Measurements from ENCODE around the gene PIGS.
"Not testable (repeated sequence)": the region's sequence is repeated elsewhere in the genome, so short reads cannot be mapped to it uniquely, and the experiment has no call there.

Gene PIGS

GRCh38 chr17:28528327-28529012 is 42.9 kb downstream of the PIGS start:
- no peak for DNase-seq

DNA sequence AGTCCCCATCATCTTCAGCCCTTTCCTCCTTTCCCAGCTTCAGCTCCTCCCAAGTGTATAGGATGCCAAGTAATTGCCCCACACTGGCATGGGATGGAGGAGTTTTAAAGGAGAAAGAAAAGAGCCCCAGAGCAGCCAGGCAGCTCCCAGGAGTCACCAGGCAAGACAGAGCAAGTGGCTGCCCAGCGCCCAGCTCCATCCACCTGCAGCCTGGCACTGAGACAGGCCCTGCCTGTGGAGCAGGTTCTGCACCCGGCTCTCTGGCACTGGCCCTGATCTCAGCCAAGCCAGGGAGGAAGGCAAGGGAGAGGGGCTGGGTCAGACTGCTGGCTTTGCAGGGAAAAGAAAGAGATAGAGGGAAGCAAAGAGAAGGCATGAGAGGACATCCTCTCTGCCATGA is 43.5 kb downstream of the PIGS start:
- no peak for DNase-seq

DNA sequence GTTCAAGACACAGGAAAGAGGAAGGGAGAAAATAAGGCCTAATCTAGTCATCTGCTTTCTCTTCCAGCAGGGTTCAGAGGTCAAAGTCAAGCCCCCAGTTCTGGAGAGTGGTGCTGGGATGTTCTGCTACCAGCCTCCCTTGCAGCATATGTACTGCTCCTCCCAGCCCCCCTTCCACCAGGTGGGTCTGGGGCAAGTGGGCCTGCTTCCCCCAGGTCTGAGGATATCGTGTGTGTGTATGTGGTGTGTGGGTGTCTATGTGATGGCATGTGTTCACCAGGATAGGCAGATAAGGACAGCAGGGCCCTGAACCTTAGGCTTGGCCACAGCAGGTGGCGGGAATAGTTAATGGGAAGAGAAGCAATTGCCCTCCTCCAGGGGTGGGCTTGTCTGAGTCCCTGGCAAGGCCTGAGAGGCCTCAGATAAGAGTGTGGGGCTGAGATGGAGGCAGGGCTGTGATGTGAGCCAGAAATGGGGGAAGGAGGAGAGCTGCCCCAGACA is 44.1 kb downstream of the PIGS start:
- DNase-seq: no peak

GRCh38 chr17:28526381-28526780 is 44.9 kb downstream of the PIGS start:
- DNase-seq: no peak

DNA sequence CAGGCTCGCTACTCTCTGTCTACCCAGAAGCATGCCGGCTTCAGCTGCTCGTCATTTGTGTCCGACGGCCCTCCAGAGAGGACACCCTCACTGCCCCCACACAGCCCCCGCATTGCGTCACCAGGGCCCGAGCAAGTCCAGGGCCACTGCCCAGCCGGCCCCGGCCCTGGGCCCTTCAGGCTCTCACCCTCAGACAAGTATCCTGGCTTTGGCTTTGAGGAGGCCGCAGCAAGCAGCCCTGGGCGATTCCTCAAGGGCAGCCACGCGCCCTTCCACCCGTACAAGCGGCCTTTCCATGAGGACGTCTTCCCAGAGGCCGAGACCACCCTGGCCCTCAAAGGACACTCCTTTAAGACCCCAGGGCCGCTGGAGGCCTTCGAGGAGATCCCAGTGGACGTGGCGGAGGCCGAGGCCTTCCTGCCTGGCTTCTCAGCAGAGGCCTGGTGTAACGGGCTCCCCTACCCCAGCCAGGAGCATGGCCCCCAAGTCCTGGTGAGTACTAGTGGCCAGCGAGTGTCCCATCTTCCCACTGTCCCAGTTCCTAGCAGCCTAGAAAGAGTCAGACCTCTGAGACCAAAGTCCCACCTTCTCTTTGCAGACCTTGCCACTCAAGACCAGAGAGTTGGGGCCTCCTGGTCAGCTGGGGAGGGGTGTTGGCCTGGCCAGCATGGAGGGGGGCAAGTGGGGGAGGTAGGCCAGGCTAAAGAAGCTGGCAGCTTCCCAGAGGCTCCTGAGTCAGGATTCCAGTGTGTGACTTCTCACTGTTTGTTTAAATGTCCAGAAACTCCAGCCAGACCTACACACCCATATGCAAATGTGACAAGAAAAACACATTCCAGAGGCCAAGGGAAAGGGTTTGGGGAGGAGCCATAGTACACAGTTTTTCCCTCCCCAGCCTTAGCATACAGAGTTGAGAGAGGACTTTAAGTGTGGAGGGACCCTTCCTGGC is 46.6 kb downstream of the PIGS start:
- DNase-seq: no peak

- no peak for DNase-seq
Measured at GRCh38 chr17:28523876-28524275, 47.4 kb downstream of the PIGS start.

DNA sequence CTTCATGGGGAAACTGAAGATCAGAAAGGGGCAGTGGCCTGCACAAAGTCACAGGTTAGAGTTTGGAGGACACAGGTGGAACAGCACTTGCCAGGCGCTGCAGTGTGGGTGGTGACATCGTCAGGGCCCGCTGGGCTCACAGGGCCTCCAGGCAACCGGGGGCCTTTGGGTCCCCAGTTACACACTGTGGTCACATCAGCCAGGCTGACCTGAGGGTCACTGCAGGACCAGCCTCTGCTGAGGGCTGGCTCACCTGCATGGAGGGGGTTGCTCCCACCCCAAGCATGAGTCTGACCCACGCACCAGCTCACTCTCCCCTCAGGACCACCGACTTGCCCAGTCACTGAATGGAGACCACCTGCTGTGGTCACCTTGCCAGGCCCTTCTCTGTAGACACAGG is 48.1 kb downstream of the PIGS start:
- DNase-seq: no peak

GRCh38 chr17:28522281-28522680 is 49.0 kb downstream of the PIGS start:
- not testable (repeated sequence) for DNase-seq

GRCh38 chr17:28521311-28522085 is 49.8 kb downstream of the PIGS start:
- DNase-seq: no peak

GRCh38 chr17:28520687-28521086 is 50.6 kb downstream of the PIGS start:
- no peak for DNase-seq

DNA sequence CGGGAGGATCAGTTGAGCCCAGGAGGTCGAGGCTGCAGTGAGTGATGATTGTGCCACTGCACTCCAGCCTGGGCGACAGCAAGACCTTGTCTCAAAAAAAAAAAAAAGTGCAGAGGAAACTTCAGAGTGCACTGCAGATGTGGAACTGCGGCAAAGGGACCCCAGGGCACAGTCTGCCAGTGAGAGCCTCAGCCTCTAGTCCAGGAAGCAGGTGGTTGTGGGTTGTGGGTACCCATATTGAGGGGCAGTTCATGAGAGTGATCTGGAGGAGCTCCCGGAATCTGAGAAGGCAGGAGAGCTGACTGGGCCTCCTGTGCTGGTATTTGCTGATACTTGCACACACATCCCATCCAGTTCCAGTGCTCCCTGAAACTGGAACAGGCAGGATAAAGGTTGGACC is 52.1 kb downstream of the PIGS start:
- no peak for DNase-seq

GRCh38 chr17:28518578-28518977 is 52.7 kb downstream of the PIGS start:
- no peak for DNase-seq

DNA sequence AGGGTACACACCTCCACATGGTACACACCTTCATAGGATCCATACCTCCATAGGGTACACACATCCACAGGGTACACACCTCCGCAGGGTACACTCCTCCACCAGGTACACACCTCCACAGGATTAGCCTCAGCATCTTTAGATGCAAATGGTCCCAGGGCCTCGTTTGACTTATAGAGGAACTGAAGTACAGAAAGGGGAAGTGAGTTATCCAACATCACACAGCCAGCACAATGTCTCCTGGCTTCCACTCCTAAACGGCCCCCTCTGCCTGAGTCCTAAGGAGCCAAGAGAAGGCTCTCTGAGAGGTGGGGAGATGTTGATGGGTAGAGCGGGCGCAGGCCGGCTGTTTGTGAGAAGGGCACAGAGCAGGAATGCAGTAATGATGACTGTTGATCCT is 53.2 kb downstream of the PIGS start:
- no peak for DNase-seq

GRCh38 chr17:28515518-28515917 is 55.8 kb downstream of the PIGS start:
- no peak for DNase-seq

DNA sequence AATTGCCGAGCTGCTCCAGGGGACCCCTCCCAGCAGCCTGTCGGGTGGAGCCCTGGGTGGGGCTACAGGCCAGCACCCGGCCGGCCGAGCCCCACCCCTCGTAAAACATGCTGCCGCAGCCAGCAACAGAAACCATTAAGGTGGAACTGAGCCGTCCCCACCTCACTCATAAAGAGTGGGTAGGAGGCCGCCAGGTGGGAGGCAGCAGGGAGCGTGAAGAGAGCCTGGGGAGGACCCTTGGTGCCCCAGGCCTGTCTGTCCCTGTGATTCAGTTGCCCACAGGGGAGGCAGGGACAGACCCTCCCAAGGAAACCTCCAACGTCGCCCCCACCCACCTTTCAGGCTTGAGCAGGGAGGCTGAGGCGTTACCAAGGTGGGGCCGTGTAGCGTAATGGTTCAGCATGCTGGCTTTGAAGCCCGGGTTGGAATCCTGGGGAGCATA is 56.7 kb downstream of the PIGS start:
- DNase-seq: no peak

DNA sequence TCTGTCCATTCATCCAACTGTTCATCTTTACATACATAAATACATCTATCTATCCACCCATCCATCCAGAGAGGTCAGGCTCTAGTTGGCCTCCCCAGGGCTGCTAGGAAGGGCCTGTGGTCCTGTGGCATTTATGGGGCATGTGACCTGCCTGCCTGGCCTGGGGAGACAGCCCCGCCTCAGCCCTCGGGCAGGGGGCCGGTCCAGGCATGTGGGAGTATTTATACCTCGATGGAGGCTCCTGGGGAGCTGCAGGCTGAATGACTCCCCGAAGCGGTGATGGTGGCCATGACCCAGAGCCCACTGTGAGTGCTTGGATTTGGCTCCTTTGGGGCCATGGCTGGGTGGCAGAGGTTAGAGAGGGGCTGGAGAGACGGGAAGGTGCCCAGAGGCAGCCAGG is 57.8 kb downstream of the PIGS start:
- DNase-seq: no peak

DNA sequence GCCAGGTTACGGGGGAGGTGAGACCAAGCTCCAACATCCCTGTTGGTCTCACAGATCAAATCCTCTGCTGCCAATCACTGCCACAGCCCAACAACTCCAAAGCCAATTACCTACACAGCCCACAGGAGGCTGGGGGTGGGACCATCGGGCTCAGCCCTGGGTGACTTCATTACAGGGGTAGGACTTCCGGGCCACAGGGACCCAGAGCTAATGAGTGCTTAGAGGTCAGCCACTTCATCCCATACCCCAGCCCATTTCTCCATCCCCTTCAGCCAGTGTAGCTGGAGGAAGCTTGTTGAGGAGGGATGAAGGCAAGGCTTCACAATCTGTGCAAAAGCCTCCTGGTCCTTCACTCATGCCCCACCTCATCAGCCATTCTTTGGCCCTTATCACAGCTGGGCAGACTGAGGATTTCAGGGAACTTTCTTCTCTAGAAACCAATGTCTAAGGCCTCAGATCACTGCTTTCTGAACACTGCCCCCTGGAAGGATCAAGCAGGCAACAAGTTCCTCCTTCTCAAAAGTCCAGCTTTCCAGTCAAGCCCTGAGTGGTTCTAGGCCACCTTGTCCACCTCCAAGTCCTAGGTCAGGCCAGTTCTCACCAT is 59.4 kb downstream of the PIGS start:
- no peak for DNase-seq

GRCh38 chr17:28509789-28510188 is 61.5 kb downstream of the PIGS start:
- DNase-seq: no peak

GRCh38 chr17:28508211-28508724 is 63.1 kb downstream of the PIGS start:
- DNase-seq: no peak

DNA sequence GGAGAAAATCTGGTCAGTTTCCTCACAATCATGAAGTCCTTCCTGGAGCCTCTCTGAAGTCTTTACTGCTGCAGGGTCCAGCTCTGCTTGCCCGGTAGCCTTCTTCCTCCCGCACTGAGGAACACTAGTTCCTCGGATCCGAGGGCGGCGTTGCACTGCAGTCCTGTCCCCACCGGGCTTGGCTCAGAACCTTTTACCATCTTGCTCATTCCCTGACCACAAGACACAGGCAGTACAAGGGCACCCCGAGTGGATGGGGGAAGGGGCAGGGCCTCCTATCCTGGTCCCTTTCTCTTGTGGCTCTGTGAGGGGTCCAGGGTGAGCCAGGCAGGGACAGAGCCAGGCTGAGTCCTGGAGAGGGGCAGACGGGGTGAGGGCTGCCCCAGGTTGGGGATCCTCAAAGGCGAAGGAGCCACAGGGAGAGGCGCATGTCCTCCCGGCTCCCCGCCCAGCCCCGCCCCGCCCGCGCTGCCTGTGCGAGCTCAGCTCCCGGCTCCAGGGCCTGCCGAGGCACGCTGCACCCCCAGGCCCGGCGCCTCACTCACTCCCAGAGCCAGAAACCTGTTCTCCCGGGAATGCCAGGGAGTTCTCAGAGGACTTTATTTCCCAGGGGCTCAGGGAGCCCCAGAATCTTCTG is 63.6 kb downstream of the PIGS start:
- no peak for DNase-seq

DNA sequence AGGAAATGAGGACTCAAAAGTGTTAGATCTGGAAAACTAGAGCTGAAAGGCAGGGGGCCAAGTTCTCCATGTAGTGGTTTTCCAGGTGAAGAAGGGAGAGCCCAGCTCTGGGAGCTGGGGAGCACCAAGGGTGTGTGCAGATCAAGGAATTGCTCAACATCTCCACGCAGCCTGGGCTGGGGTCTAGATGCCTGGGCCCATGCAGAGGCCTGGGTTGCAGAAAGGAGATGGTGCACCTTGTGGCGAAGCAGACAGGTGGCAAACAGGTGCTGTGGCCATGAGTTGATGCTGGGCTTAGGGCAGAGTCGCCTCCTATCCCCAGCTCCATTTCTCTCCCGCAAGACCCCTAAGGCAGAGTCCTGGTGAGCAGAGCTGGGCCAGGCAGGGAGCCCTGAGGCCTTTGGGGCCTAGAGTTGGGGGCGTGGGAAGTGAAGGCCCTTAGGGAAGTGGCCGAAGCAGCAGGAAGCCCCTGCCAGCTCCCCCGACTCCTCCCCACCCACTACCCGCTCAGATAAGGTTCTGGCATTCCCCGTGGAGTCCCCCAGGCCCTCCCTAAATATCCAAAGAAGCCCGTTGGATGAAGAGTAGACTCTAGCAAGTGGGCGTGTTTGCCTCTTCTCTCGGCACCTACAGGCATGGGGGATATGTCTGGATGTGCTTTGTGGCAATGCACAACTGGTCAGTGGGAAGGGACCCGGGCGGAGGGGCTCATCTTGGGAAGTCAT is 64.4 kb downstream of the PIGS start:
- DNase-seq: no peak

Data from DMS 273 treated with DMSO at 0.1 percent for 48 hours (cell line).